IMR-90 (cell line): ENCODE results near the gene THRB. TPM values are rescaled to one million over a fixed set of nuclear protein-coding genes. Genes with fewer than 3 reads are reported as not detected.

ENCODE experiments used
- ATAC-seq: fragments of 200-7000 bp; cut with Tn5 transposase; 2 replicates; pipeline ENCODE4 v1.9.1; 2020; ENCODE audit warnings: low read depth, mild to moderate bottlenecking, moderate library complexity
- BruUV-seq: library from RNA; stranded (reverse); fragments of 400-500 nt; replicated peaks from 2 replicates; lab custom pipeline; 2021; lab: Mats Ljungman, UMichigan
- CTCF ChIA-PET: fragments of 300-600 bp; formaldehyde crosslinking; extraction: SDS; loops from one replicate; lab custom pipeline; 2021; ENCODE audit warnings: antibody characterized with exemption; lab: Yijun Ruan, JAX
- POLR2A ChIA-PET: fragments of 300-600 bp; sonication (Branson Sonifier 250); formaldehyde crosslinking; loops from one replicate; lab custom pipeline; 2022; ENCODE audit warnings: antibody characterized with exemption; ENCODE audit not compliant: unreplicated experiment; lab: Charles Lee
- DNase-seq: peaks from one replicate; pipeline ENCODE4 v3.0.0; 2013
- H2AFZ ChIP-seq: replicated peaks from 2 replicates; pipeline ENCODE3; 2013; ENCODE audit warnings: low read length, mild to moderate bottlenecking; ENCODE audit not compliant: poor library complexity
- H2AK5ac ChIP-seq: 2 replicates; pipeline ENCODE4 v1.6.1; 2013; ENCODE audit warnings: low read depth, low read length, inconsistent platforms
- H2AK9ac ChIP-seq: replicated peaks from 2 replicates; pipeline ENCODE3; 2013; ENCODE audit warnings: mild to moderate bottlenecking, low read depth, low read length, moderate library complexity; ENCODE audit not compliant: poor library complexity
- H2BK120ac ChIP-seq: 2 replicates; pipeline ENCODE4 v1.6.1; 2013; ENCODE audit warnings: low read depth, low read length, inconsistent platforms
- H2BK15ac ChIP-seq: 3 replicates; pipeline ENCODE4 v1.6.1; 2013; ENCODE audit warnings: low read depth, low read length, inconsistent platforms
- H2BK20ac ChIP-seq: 2 replicates; pipeline ENCODE4 v1.6.1; 2013; ENCODE audit warnings: low read depth, mild to moderate bottlenecking, inconsistent platforms, low read length, moderate library complexity
- H2BK5ac ChIP-seq: 2 replicates; pipeline ENCODE4 v1.6.1; 2013; ENCODE audit warnings: mild to moderate bottlenecking, low read depth, low read length, inconsistent platforms; ENCODE audit not compliant: poor library complexity, severe bottlenecking
- H3K14ac ChIP-seq: replicated peaks from 2 replicates; pipeline ENCODE4 v1.6.1; 2013; ENCODE audit warnings: low read depth, low read length, inconsistent platforms
- H3K18ac ChIP-seq: 2 replicates; pipeline ENCODE4 v1.6.1; 2013; ENCODE audit warnings: low read depth, low read length, control low read depth
- H3K23ac ChIP-seq: 2 replicates; pipeline ENCODE4 v1.6.1; 2013; ENCODE audit warnings: low read depth, low read length, inconsistent platforms
- H3K27ac ChIP-seq: 2 replicates; pipeline ENCODE4 v1.5.1; 2013; ENCODE audit warnings: mild to moderate bottlenecking, control low read depth, low read length; ENCODE audit not compliant: insufficient read depth
- H3K27me3 ChIP-seq: 2 replicates; pipeline ENCODE4 v1.6.1; 2013; ENCODE audit warnings: low read length; ENCODE audit not compliant: control insufficient read depth, insufficient read depth
- H3K36me3 ChIP-seq: 2 replicates; pipeline ENCODE4 v1.6.1; 2013; ENCODE audit warnings: low read length, mixed read lengths; ENCODE audit not compliant: control insufficient read depth, insufficient read depth
- H3K4ac ChIP-seq: 2 replicates; pipeline ENCODE4 v1.6.1; 2013; ENCODE audit warnings: low read depth, low read length, inconsistent platforms
- H3K4me1 ChIP-seq: 2 replicates; pipeline ENCODE4 v1.6.1; 2013; ENCODE audit warnings: low read length, mixed read lengths; ENCODE audit not compliant: control insufficient read depth, insufficient read depth
- H3K4me2 ChIP-seq: 2 replicates; pipeline ENCODE4 v1.6.1; 2013; ENCODE audit warnings: low read depth, mild to moderate bottlenecking, control low read depth, low read length, moderate library complexity
- H3K4me3 ChIP-seq: 2 replicates; pipeline ENCODE4 v1.5.1; 2013; ENCODE audit warnings: low read depth, mild to moderate bottlenecking, control low read depth, low read length, moderate library complexity; ENCODE audit not compliant: insufficient read depth
- H3K56ac ChIP-seq: 2 replicates; pipeline ENCODE4 v1.6.1; 2013; ENCODE audit warnings: low read length, inconsistent platforms; ENCODE audit not compliant: insufficient read depth; ENCODE audit errors: extremely low read depth
- H3K79me1 ChIP-seq, 2 experiments: 2 replicates each; pipeline ENCODE4 v1.6.1; 2013; ENCODE audit warnings: low read length in 2 of 2, inconsistent platforms in 1 of 2, low read depth in 1 of 2
- H3K9ac ChIP-seq: 2 replicates; pipeline ENCODE4 v1.6.1; 2013; ENCODE audit warnings: low read depth, low read length, control low read depth
- H3K9me1 ChIP-seq: 2 replicates; pipeline ENCODE4 v1.6.1; 2013; ENCODE audit warnings: low read length, inconsistent platforms; ENCODE audit not compliant: insufficient read depth
- H3K9me3 ChIP-seq: 2 replicates; pipeline ENCODE4 v1.6.1; 2013; ENCODE audit warnings: low read length; ENCODE audit not compliant: control insufficient read depth, insufficient read depth
- H4K20me1 ChIP-seq: 2 replicates; pipeline ENCODE4 v1.6.1; 2013; ENCODE audit warnings: low read length, inconsistent platforms; ENCODE audit not compliant: insufficient read depth
- H4K5ac ChIP-seq: 2 replicates; pipeline ENCODE4 v1.6.1; 2013; ENCODE audit warnings: mild to moderate bottlenecking, low read depth, low read length, control low read depth
- H4K8ac ChIP-seq, 2 experiments: 2 replicates each; pipeline ENCODE4 v1.6.1; 2013; ENCODE audit warnings: low read depth in 2 of 2, low read length in 2 of 2, control low read depth in 1 of 2, inconsistent platforms in 1 of 2
- H4K91ac ChIP-seq: 2 replicates; pipeline ENCODE4 v1.6.1; 2013; ENCODE audit warnings: low read depth, low read length, inconsistent platforms; ENCODE audit not compliant: insufficient read depth
- BHLHE40 ChIP-seq: fragments of 150-350 bp; IDR thresholded peaks from 2 replicates; pipeline ENCODE4 v1.6.1; 2016; ENCODE audit warnings: mild to moderate bottlenecking, low read depth, low read length
- CEBPB ChIP-seq: IDR thresholded peaks from 2 replicates; pipeline ENCODE4 v1.6.1; 2012; ENCODE audit warnings: low read depth, low read length, improper control_type of control experiment
- CTCF ChIP-seq: conservative IDR thresholded peaks from 2 replicates; pipeline ENCODE4 v1.5.1; 2012; ENCODE audit warnings: mild to moderate bottlenecking, low read depth, low read length, improper control_type of control experiment
- MAFK ChIP-seq: IDR thresholded peaks from 2 replicates; pipeline ENCODE4 v1.6.1; 2012; ENCODE audit warnings: low read depth, low read length, improper control_type of control experiment
- MAZ ChIP-seq: IDR thresholded peaks from 2 replicates; pipeline ENCODE4 v1.6.1; 2012; ENCODE audit warnings: low read depth, mild to moderate bottlenecking, low read length, improper control_type of control experiment, moderate library complexity, borderline replicate concordance
- MXI1 ChIP-seq: IDR thresholded peaks from 2 replicates; pipeline ENCODE4 v1.6.1; 2012; ENCODE audit warnings: low read depth, mild to moderate bottlenecking, low read length, moderate library complexity, borderline replicate concordance
- POLR2A ChIP-seq: IDR thresholded peaks from 2 replicates; pipeline ENCODE4 v1.6.1; 2012; ENCODE audit warnings: mild to moderate bottlenecking, low read depth, low read length
- SMC3 ChIP-seq: fragments of 150-350 bp; IDR thresholded peaks from 2 replicates; pipeline ENCODE4 v1.6.1; 2016; ENCODE audit warnings: low read depth, mild to moderate bottlenecking, antibody characterized with exemption, low read length, moderate library complexity
- dilution Hi-C: fragments of 300-500 bp; cut with HindIII; formaldehyde crosslinking; loops from one replicate; pipeline ENCODE4 v1.14.3; 2018; ENCODE audit warnings: low sequenced_read_pairs; ENCODE audit not compliant: unreplicated experiment
- in situ Hi-C: fragments of 300-500 bp; cut with MboI; formaldehyde crosslinking; loops from 3 replicates; pipeline ENCODE4 v1.14.3; 2019; ENCODE audit warnings: low sequenced_read_pairs, inconsistent platforms, mixed read lengths
- intact Hi-C: fragments of 100-400 bp; cut with micrococcal nuclease; formaldehyde crosslinking; loops from 2 replicates; pipeline ENCODE4 v1.10.0; 2022
- polyA plus RNA-seq, 3 experiments: library from polyadenylated mRNA; depleted of rRNA; stranded (reverse); fragments of >200 nt; gene quantifications; 2 replicates each; pipeline ENCODE4 v1.2.3, GENCODE V29; 2012; ENCODE audit warnings: low replicate concordance in 1 of 3
- total RNA-seq: library from RNA; depleted of rRNA; stranded (reverse); fragments of >200 nt; gene quantifications from 2 replicates; pipeline ENCODE4 v1.2.3, GENCODE V29; 2012

THRB gene
- total and polyA plus RNA-seq, 2 of the 4 experiments (the other 2 are of a cell fraction): under 0.01 TPM; not detected in 1

- no peak overlapping the region for H3K4me2 ChIP-seq
- peaks cover 2% of the 10 kb centered on the region for H3K27me3 ChIP-seq
- H4K20me1 ChIP-seq: no peaks in the 10 kb centered on the region
- no peak overlapping the region for H2BK15ac ChIP-seq
- intact Hi-C loops: no loop called here
- no peaks in the 10 kb centered on the region for H3K36me3 ChIP-seq
- TF ChIP-seq BHLHE40 (no peak), MXI1 (no peak), CTCF (no peak), MAZ (no peak), CEBPB (no peak), POLR2A (no peak), SMC3 (no peak), MAFK (no peak)
- H3K23ac ChIP-seq: no peak overlapping the region
- no peak overlapping the region for H4K5ac ChIP-seq
- no peak overlapping the region for H4K8ac ChIP-seq
- no peaks in the 10 kb centered on the region for H3K4me1 ChIP-seq
- H2AFZ ChIP-seq: no peak overlapping the region
- H2BK5ac ChIP-seq: no peak overlapping the region
- H3K18ac ChIP-seq: no peak overlapping the region
- no peak overlapping the region for H2AK5ac ChIP-seq
- H4K91ac ChIP-seq: no peak overlapping the region
- ATAC-seq (no peak), DNase-seq (no peak)
- in situ Hi-C loops: loop anchor here (25.0 kb wide), 1 partner anchor 1315 kb away; no protein-coding TSS in a partner anchor
- no peaks in the 10 kb centered on the region for H3K9me3 ChIP-seq
- H2BK20ac ChIP-seq: no peak overlapping the region
- CTCF ChIA-PET: interaction anchor here (0.6 to 1.3 kb wide), 2 partner anchors 8 to 197 kb away, joined by 3 to 5 read pairs; no protein-coding TSS in a partner anchor
- H3K9me1 ChIP-seq: no peaks in the 10 kb centered on the region
- no peaks in the 10 kb centered on the region for H3K79me1 ChIP-seq
- no peak overlapping the region for H3K14ac ChIP-seq
- H3K4ac ChIP-seq: no peak overlapping the region
- no peak overlapping the region for H3K27ac ChIP-seq
- no TSS peak for BruUV-seq
- H3K56ac ChIP-seq: no peak overlapping the region
- no peak overlapping the region for H3K9ac ChIP-seq
- POLR2A ChIA-PET: no interaction called here
- dilution Hi-C loops: no loop called here
- H3K4me3 ChIP-seq: no peak overlapping the region
- no peak overlapping the region for H2BK120ac ChIP-seq
- H2AK9ac ChIP-seq: no peak overlapping the region
These were observed 222.2 kb downstream of the THRB start for GRCh38 chr3:24272408-24272807.
